ENCODE results near the gene UQCC2.

- TF ChIP-seq CTCF (IDR thresholded peaks at IDR 0.05; ENCODE audit: low read length): no peak
- no peak for TF ChIP-seq EZH2 (IDR thresholded peaks at IDR 0.05; ENCODE audit: borderline replicate concordance, low read length)
These were observed 37.3 kb upstream of the UQCC2 start for GRCh38 chr6:33748841-33749240.
